GM21528 (cell line): ENCODE data around the gene FAM161A.
"Not testable (repeated sequence)": the region's sequence is repeated elsewhere in the genome, so short reads cannot be mapped to it uniquely, and the experiment has no call there.

Experiments
- ATAC-seq: cut with Tn5 transposase; IDR thresholded peaks from one replicate; pipeline ENCODE4 v1.9.1; 2021; ENCODE audit warnings: mild to moderate bottlenecking, moderate library complexity; ENCODE audit not compliant: unreplicated experiment, low FRiP score

FAM161A gene

DNA sequence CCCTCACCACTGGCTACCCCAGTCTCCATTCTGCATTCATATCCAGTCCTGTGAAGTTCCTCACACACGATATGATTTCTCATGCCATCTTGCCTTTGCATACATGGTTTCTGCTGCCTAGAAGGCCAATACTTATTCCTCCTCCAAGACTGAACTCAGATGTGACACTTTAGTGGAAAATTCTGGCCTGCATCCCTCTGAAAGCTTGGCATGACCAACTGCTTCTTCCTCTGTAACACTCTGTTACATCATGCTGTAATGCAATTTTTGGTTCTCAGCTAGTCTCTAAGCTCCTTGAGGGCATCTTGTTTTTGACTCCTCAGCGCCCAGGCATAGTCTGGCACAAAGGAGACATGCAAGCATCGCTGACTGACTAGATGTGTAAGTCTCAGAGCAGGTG lies 12.6 kb downstream of the FAM161A start:
- no peak for ATAC-seq

GRCh38 chr2:61834893-61835292 lies 19.0 kb downstream of the FAM161A start:
- no peak for ATAC-seq

DNA sequence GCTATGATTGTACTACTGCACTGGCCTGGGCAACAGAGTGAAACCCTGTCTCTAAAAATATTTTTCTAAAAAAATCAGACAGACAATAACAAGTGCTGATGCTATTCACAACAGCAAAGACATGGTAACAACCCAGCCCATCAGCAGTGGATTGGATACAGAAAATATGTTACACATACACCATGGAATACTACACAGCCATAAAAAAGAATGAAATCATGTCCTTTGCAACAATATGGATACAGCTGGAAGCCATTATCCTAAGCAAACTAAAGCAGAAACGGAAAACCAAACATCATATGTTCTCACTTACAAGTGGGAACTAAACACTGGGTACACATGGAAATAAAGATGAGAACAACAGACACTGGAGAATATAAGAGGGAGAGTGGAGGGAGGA lies 19.9 kb downstream of the FAM161A start:
- ATAC-seq, result no peak

DNA sequence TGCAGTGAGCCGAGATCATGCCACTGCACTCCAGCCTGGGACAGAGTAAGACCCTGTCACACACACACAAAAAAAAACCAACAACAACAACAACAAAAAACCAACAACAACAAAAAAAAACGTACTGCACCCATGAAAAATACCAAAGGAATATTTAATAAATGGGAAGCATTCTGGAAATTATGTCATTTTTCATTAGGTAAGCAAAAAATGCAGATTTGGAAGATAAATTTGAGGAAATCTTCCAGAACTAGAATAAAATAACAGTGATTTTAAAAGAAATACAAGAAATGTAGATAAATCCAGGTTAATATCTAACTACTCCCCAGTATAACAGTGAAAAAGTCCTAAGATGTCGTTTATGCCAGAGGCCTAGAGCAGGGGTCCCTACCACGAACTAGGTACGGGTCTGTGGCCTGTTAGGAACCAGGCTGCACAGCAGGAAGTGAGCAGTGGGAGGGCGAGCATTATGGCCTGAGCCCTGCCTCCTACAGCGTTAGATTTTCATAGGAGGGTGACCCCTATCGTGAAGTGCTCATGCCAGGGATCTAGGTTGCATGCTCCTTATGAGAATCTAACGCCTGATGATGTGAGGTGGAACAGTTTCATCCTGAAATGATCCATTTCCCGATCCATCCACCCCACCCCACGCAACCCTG lies 21.5 kb downstream of the FAM161A start:
- ATAC-seq, result no peak

GRCh38 chr2:61822255-61822654 lies 31.6 kb downstream of the FAM161A start:
- ATAC-seq, result no peak

GRCh38 chr2:61816480-61817355 lies 37.1 kb downstream of the FAM161A start:
- no peak for ATAC-seq

GRCh38 chr2:61814539-61815160 lies 39.2 kb downstream of the FAM161A start:
- no peak for ATAC-seq

DNA sequence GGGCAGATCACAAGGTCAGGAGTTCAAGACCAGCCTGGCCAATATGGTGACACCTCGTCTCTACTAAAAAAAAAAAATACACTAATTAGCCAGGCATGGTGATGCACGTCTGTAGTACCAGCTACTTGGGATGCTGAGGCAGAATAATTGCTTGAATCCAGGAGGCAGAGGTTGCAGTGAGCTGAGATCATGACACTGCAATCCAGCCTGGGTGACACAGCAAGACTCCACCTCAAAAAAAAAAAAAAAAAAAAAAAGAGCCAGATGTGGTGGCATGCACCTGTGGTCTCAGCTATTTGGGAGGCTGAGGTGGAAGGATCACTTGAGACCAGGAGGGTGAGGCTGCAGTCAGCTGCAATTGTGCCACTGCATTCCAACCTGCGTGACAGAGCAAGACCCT lies 40.5 kb downstream of the FAM161A start:
- ATAC-seq, result not testable (repeated sequence)

DNA sequence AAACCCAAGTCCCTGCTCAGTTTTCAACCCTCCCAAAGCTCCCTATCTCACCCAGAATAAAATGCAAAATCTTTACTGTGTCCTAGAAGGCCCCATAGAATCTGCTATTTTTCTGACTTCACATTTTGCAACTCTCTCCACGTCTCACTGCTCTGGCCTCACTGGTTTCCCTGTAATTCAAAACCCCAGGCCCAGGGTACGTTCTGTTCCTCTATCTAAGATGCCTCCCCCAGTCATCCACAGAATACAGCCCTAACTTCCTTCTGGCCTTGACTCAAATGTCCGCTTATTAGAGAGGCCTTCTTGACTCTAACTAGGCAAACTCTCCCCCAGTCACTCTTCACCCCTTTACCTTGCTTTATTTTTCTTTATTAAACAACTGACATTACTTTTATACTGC lies 42.0 kb downstream of the FAM161A start:
- ATAC-seq, result no peak

DNA sequence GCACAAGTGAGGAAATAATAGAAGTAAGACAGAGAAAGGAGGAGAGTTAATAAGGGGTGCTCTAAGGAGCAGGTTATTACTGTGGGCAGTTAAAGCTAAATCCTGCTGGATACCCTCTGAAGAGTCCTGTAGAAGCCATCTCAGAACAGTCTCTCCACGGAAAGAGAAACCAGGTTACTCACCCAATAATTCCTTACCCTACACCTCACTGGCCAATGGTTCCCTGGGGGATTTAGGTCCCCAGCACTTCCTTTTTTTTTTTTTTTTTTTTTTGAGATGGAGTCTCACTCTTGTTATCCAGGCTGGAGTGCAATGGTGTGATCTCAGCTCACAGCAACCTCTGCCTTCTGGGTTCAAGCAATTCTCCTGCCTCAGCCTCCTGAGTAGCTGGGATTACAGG lies 43.7 kb downstream of the FAM161A start:
- not testable (repeated sequence) for ATAC-seq

GRCh38 chr2:61808693-61809092 lies 45.2 kb downstream of the FAM161A start:
- ATAC-seq, result not testable (repeated sequence)

- no peak for ATAC-seq
These were observed 46.7 kb downstream of the FAM161A start for GRCh38 chr2:61807036-61807757.

DNA sequence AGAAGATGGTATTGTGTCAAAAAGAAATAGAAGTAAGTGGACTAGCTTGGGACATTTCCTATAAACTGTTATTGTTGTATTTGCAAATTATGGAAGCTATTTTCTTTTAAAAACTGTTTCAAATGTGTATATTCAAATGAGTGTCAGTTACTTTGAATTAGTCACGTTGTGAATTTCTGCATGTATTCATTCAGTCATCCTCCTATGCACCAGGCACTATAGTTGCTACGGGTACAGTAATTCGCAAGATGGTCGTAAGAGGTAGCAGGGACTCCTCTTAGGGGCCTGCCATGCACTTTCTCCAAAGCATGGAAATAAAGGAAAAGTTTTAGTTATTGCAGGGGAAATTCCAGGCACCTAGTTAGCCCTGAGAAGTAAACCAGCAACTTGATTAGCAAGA lies 51.3 kb downstream of the FAM161A start:
- ATAC-seq, result no peak

- no peak for ATAC-seq
These were observed 54.8 kb downstream of the FAM161A start for GRCh38 chr2:61799099-61799498.

DNA sequence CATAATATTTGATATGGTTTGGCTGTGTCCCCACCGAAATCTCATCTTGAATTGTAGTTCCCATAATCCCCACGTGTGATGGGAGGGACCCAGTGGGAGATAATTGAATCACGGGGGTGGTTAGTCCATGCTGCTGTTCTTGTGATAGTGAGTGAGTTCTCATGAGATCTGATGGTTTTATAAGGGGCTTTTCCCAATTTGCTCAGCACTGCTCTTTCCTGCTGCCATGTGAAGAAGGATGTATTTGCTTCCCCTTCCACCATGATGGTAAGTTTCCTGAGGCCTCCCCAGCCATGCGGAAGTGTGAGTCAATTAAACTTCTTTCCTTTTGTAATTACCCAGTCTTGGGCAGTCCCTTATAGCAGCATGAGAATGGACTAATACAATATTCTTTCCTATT lies 56.4 kb downstream of the FAM161A start:
- ATAC-seq, result not testable (repeated sequence)

DNA sequence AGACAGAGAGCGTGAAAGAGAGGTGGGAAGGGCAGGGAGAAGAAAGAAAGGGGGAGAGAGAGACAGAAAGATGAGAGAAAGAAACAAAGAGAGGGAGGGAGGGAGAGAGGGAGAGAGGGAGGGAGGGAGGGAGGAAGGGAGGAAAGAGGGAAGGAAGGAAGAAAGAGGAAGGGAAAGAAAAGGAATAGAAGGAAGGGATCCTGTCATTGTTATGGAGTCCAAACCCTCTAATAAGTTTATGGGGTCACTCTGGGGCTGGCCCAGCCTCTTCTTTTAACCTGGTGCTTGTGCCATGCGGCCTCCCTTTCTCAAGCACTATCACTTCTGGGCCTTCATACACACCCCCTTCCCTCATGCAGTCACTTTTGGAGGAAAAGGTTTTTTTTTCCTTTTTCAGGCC lies 58.5 kb downstream of the FAM161A start:
- no peak for ATAC-seq

- ATAC-seq, result no peak
These were observed 60.4 kb downstream of the FAM161A start for GRCh38 chr2:61793389-61793836.

DNA sequence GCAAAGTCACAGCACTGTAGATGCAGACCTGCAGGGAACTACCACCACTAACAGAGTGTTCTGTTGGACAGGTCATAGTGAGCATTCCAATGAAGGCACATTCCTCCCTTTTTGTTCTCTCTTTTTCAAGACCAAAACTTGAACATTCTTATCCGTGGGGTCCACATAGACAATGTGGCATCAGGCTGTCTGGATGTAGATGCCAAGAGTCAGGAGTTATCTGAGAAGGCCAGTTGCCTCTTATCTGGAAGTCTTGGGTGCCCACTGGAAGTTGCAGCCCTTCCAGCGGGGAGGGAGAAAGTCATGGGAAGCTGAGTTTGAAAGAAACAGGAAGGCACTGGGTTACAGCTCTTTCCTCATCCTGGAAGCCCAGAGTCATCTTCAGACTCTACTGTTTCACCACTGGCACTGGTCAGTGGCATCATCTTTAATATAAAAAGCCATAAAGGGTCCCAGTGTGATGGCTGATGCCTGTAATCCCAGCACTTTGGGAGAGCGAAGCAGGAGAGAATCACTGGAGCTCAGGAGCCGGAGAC lies 61.4 kb downstream of the FAM161A start:
- no peak for ATAC-seq

DNA sequence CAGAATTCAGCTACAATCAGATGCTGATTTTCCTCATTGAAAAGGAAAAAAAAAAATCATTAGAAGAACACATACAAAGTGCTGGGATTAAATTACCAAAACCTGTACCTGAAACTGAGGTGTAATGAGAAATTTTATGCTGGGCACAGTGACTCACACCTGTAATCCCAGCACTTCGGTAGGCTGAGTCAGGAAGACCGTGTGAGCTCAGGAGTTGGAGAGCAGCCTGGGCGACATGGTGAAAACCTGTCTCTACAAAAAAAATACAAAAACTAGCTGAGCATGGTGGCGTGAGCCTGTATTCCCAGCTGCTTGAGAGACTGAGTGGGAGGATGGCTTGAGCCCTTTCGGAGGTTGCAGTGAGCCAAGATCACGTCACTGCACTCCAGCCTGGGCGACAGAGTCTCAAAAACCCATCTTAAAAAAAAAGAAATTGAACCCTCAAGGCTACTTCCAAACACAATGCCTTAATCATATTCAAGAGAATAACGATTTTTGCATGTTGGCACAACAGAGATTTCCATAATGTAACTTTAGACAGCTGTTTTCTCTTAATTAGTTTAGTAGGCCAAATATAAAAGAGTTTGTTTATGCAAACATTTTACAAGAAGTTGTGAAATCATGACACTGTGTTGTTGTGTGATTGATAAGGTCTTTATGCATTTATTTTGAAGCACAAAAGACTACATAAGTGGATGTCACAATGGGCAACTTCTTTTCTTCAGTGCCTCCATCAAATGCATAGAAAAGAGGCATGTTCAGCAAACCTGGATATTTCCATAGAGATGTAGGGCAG lies 63.9 kb downstream of the FAM161A start:
- no peak for ATAC-seq
